SU-DHL-6 (cell line): ENCODE data around the gene CGB8.
"Not testable (repeated sequence)": the region's sequence is repeated elsewhere in the genome, so short reads cannot be mapped to it uniquely, and the experiment has no call there.

Source experiments
- H2AFZ ChIP-seq: fragments of 200-600 bp; sonication (generic); 2 replicates; pipeline ENCODE4 v1.6.1; 2014; ENCODE audit warnings: low read depth, mild to moderate bottlenecking, moderate library complexity, mixed read lengths, antibody characterized with exemption, low read length; ENCODE audit not compliant: severe bottlenecking
- H3F3A ChIP-seq: fragments of 200-600 bp; shearing (Covaris generic); 2 replicates; pipeline ENCODE4 v1.6.0; 2016; ENCODE audit warnings: antibody characterized with exemption, mild to moderate bottlenecking; ENCODE audit not compliant: insufficient read depth
- H3K27ac ChIP-seq: fragments of 200-600 bp; sonication (generic); 2 replicates; pipeline ENCODE4 v1.5.1; 2016; ENCODE audit warnings: low read depth, mild to moderate bottlenecking, low read length, moderate library complexity, mixed read lengths
- H3K27me3 ChIP-seq: fragments of 200-600 bp; sonication (generic), shearing (Covaris generic); 2 replicates; pipeline ENCODE4 v1.6.0; 2014; ENCODE audit warnings: mild to moderate bottlenecking, low read length
- H3K36me3 ChIP-seq: fragments of 200-600 bp; sonication (generic); 2 replicates; pipeline ENCODE4 v1.6.1; 2014; ENCODE audit warnings: mild to moderate bottlenecking, low read length, mixed read lengths
- H3K4me2 ChIP-seq: fragments of 300-600, 200-600 bp; shearing (Covaris generic), sonication (generic); 2 replicates; pipeline ENCODE4 v1.6.0; 2014; ENCODE audit warnings: low read length, low read depth, mild to moderate bottlenecking; ENCODE audit not compliant: poor library complexity, severe bottlenecking
- H3K4me3 ChIP-seq: fragments of 200-600 bp; sonication (generic); 2 replicates; pipeline ENCODE4 v1.5.1; 2014; ENCODE audit warnings: antibody characterized with exemption, low read length, mild to moderate bottlenecking, mixed read lengths; ENCODE audit not compliant: insufficient read depth, poor library complexity, severe bottlenecking
- H3K79me2 ChIP-seq: fragments of 200-600 bp; sonication (generic); 2 replicates; pipeline ENCODE4 v1.6.1; 2014; ENCODE audit warnings: mild to moderate bottlenecking, low read length, moderate library complexity; ENCODE audit not compliant: insufficient read depth
- H3K9ac ChIP-seq: fragments of 200-600 bp; sonication (generic); 2 replicates; pipeline ENCODE4 v1.7.0; 2014; ENCODE audit warnings: mild to moderate bottlenecking, low read length
- H3K9me2 ChIP-seq: fragments of 200-600 bp; sonication (generic); replicated peaks from 2 replicates; pipeline ENCODE4 v1.6.1; 2014; ENCODE audit warnings: low read length; ENCODE audit not compliant: insufficient read depth
- H3K9me3 ChIP-seq: fragments of 200-600 bp; sonication (generic); 2 replicates; pipeline ENCODE4 v1.6.1; 2014; ENCODE audit warnings: low read length, mixed read lengths; ENCODE audit not compliant: insufficient read depth
- H4K20me1 ChIP-seq: fragments of 200-600 bp; sonication (generic); 2 replicates; pipeline ENCODE4 v1.6.1; 2014; ENCODE audit warnings: low read depth, mild to moderate bottlenecking, antibody characterized with exemption, low read length, moderate library complexity, mixed read lengths
- CTCF ChIP-seq: fragments of 200-600 bp; sonication (generic); IDR thresholded peaks from one replicate; pipeline ENCODE4 v1.5.1; 2017; ENCODE audit warnings: antibody characterized with exemption, mild to moderate bottlenecking, low read length, moderate library complexity; ENCODE audit not compliant: insufficient read depth, poor library complexity, severe bottlenecking
- EZH2phosphoT487 ChIP-seq: fragments of 200-600 bp; sonication (generic), shearing (Covaris generic); conservative IDR thresholded peaks from 2 replicates; pipeline ENCODE4 v1.6.1; 2018; ENCODE audit warnings: mild to moderate bottlenecking, antibody characterized with exemption, low read length, moderate library complexity, mixed read lengths

Gene CGB8

DNA sequence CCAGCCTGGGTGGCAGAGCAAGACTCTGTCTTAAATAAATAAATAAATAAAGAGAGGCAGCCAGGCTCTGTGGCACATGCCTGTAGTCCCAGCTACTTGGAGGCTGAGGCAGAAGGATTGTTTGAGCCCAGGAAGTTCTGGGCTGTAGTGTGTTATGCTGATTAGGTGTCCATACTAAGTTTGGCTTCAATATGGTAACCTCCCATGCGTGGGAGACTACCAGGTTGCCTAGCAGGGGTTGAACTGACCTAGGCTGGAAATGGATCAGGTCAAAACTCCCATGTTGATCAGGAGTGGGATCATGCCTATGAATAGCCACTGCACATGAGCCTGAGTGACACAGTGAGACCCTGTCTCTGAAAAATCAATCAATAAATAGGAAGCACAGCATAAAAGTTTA, 32.4 kb upstream of the CGB8 start:
- peaks cover 5% of the 10 kb centered on the region for H4K20me1 ChIP-seq
- TF ChIP-seq EZH2phosphoT487: no peak
- TF ChIP-seq CTCF: no peak
- H3K9me3 ChIP-seq: no peaks in the 10 kb centered on the region
- H3K79me2 ChIP-seq: peaks cover 10% of the 10 kb centered on the region
- H3K9me2 ChIP-seq: no peaks in the 10 kb centered on the region
- no peaks in the 10 kb centered on the region for H3F3A ChIP-seq
- no peak overlapping the region for H3K27ac ChIP-seq
- no peak overlapping the region for H3K9ac ChIP-seq
- H3K4me3 ChIP-seq: no peak overlapping the region
- peaks cover 3% of the 10 kb centered on the region; the same call in 1 of the 2 replicates for H3K36me3 ChIP-seq
- H2AFZ ChIP-seq: no peak overlapping the region
- no peak overlapping the region for H3K4me2 ChIP-seq
- H3K27me3 ChIP-seq: no peaks in the 10 kb centered on the region

GRCh38 chr19:49080392-49080791, 31.5 kb upstream of the CGB8 start:
- peaks cover 1% of the 10 kb centered on the region for H3K79me2 ChIP-seq
- H3F3A ChIP-seq: no peaks in the 10 kb centered on the region
- H4K20me1 ChIP-seq: no peaks in the 10 kb centered on the region
- no peaks in the 10 kb centered on the region for H3K36me3 ChIP-seq
- no peak overlapping the region for H3K4me3 ChIP-seq
- H3K27me3 ChIP-seq: no peaks in the 10 kb centered on the region
- H3K9ac ChIP-seq: no peak overlapping the region
- TF ChIP-seq CTCF (no peak), EZH2phosphoT487 (no peak)
- H3K9me3 ChIP-seq: no peaks in the 10 kb centered on the region
- no peak overlapping the region for H3K27ac ChIP-seq
- no peak overlapping the region for H2AFZ ChIP-seq
- H3K4me2 ChIP-seq: no peak overlapping the region
- H3K9me2 ChIP-seq: no peaks in the 10 kb centered on the region

GRCh38 chr19:49074869-49075268, 26.0 kb upstream of the CGB8 start:
- H3K9me2 ChIP-seq, H4K20me1 ChIP-seq, H3K9me3 ChIP-seq, H3K36me3 ChIP-seq, H3K4me3 ChIP-seq, H3K27ac ChIP-seq, H2AFZ ChIP-seq, H3K9ac ChIP-seq, H3K79me2 ChIP-seq, H3K4me2 ChIP-seq, H3K27me3 ChIP-seq, H3F3A ChIP-seq: not testable (repeated sequence)

GRCh38 chr19:49073514-49074378, 24.8 kb upstream of the CGB8 start:
- TF ChIP-seq CTCF (no peak), EZH2phosphoT487 (no peak)
- H3K36me3 ChIP-seq: no peaks in the 10 kb centered on the region
- H3F3A ChIP-seq: no peaks in the 10 kb centered on the region
- no peak overlapping the region for H3K4me2 ChIP-seq
- H3K4me3 ChIP-seq: no peak overlapping the region
- no peaks in the 10 kb centered on the region for H3K79me2 ChIP-seq
- no peaks in the 10 kb centered on the region for H4K20me1 ChIP-seq
- no peak overlapping the region for H2AFZ ChIP-seq
- H3K9ac ChIP-seq: no peak overlapping the region
- H3K27me3 ChIP-seq: no peaks in the 10 kb centered on the region
- no peaks in the 10 kb centered on the region for H3K9me3 ChIP-seq
- no peaks in the 10 kb centered on the region for H3K9me2 ChIP-seq
- no peak overlapping the region for H3K27ac ChIP-seq
